ENCODE data around the gene TMEM191C.
"Not testable (repeated sequence)": the region's sequence is repeated elsewhere in the genome, so short reads cannot be mapped to it uniquely, and the experiment has no call there.

The TMEM191C gene

DNA sequence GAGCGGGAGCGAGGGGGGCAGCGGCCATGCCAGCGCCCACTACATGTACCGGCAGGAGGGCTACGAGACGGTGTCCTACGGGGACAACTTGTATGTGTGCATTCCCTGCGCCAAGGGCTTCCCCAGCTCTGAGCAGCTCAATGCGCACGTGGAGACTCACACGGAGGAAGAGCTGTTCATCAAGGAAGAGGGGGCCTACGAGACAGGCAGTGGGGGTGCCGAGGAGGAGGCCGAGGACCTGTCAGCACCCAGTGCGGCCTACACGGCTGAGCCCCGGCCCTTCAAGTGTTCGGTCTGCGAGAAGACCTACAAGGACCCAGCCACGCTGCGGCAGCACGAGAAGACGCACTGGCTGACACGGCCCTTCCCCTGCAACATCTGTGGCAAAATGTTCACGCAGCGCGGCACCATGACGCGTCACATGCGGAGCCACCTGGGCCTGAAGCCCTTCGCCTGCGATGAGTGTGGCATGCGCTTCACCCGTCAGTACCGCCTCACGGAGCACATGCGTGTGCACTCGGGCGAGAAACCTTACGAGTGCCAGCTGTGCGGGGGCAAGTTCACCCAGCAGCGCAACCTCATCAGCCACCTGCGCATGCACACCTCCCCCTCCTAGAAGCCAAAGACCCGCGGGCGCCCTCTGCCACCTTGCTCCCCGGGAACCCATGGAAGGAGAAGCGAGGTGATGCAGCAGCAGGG lies 20.9 kb upstream of the TMEM191C start:
- no peak for DNase-seq

DNA sequence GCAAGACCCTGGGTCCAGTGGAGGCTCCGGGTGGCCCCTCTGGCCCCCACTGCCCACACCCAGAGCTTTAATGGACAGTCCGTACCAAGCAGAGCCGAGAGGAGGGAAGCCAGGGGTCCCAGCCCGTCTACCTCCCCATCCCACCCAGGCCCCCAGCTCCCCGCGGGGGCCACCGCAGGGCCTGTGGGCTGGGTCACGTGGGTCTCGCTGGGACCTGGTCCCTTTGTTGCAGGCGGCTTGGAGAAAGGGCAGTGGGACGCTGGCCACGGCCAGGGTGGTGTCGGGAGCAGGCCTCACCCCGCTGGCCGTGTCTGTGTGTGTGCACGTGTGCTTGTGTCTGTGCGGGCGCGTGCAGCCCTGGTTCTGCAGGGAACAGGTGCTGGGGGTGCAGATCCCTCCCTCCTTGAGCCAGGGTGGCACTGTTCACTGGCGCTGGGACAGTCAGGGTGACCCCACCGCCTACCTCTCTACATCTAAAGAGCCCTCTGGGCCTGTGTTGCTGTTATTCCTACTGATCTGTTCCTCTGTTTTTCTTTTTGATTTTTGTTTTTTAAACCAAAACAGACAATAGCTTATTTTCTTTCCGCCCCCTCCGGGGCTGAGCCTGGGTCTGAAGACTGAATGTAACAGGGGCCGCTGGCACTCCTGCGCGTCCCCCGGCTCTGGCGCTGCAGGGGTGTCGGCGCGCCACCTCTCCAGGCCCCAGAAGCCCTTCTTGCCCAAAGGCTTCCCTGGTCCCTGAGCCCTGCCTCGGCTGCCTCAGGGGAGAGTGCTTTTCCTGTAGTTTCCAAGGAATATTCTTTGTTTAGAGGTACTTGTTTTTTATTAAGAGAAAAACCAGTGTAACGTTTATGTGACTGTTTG lies 20.1 kb upstream of the TMEM191C start:
- DNase-seq = no peak

DNA sequence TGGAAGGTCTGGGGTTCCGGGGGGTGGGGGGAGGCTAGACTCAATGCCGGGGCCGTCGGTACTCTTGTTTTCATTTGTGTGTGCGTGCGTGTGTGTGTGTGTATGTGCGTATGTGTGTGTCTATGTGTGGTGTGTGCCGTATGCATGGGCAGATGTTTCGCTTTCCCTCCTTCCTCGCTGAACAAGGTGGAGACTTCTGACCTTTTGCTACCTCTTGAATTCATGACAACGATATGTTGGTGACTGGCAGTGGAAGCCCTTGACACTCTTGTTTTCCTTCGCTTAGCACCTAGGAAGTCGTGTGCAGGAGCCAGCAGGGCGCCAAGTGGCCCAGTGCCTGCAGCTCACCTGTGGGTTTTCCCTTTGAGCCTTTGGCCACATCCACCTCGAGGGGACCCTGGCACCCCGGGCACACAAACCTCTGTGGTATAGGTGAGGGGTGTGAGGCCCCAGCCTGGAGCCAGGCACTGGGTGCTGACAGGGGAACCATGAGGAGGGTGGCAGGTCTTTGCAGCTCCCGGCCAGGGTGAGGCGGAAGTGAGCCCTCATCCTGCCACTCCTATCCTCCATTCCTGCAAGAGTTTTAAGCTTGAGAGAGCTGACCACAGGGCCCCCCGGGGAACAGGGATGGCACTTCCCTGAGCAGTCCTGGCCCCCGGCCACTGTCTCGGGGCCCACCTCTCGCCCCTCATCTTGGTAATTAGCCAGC lies 19.3 kb upstream of the TMEM191C start:
- DNase-seq = no peak

DNA sequence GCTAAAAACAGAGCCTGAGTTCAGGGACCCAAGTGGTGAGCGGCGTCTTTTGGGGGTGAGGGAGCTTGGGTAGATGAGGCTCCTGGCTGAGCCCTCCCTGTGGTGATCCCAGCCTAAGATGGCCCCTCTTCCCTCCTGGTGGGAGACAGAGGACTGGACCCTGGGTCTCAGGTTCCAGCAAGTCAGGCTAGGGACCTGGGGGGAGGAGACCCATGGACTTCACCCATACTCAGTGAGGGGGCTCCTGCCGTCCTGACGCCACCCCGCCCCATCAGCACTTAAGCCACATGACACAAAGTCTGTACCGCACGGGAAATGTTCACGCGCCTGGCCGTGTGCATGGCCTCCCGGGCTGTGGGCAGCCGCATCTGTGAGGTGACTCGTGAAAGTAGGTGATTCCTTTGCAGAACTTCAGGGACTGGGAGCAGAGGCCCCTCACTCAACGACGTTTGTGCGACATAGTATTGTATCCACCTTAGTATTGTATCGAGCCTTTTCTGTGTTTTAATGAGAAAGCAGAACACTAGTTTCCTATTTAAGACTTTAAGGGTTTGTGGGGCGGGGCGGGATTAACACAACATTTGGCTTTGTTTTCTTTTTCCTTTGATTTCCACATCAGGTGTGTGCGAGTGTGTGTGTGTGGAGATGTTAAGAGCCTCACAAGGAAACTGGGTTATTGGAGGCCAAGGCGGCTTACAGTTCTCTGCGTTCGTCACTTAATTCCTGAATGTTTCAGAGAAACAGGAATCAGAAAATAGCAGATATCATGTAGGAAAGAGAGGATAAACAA lies 18.4 kb upstream of the TMEM191C start:
- DNase-seq = no peak

DNA sequence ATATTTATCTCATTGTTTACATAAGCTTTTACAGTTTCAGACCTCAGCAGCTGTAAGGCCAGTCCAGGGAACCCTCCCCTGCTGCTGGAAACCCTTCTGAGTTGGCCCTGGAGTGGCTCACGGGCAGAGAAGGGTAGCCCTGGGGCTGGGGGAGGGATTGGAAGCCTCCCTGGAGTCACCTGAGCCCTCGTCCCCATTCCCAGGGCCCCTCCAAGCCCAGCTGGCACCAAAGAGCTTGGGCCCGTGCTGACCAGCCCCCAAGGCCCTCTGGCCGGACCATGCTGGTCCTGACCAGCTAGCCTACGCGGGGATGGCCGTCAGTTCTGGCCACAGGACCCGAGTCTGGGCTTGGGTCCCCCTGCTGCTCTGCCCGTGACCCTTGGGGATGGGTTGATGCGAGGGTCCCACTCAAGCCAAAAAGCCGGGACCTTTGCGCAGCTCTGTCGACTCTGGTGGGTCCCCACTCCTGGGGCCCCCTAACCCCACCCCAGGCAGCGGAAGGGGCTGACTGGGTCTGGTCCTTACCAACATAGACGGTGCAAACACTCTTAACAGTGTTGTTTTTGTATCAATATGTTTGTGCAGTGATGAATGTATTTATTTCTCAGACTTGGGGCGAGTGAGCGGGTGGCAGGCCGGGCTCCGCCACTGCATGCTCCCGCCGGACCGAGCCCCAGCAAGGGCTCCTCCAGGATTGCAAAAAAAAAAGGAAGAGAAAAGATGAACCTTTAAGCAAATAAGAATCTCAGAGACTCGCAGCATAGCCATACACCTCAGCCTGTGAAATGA lies 17.5 kb upstream of the TMEM191C start:
- no peak for DNase-seq

DNA sequence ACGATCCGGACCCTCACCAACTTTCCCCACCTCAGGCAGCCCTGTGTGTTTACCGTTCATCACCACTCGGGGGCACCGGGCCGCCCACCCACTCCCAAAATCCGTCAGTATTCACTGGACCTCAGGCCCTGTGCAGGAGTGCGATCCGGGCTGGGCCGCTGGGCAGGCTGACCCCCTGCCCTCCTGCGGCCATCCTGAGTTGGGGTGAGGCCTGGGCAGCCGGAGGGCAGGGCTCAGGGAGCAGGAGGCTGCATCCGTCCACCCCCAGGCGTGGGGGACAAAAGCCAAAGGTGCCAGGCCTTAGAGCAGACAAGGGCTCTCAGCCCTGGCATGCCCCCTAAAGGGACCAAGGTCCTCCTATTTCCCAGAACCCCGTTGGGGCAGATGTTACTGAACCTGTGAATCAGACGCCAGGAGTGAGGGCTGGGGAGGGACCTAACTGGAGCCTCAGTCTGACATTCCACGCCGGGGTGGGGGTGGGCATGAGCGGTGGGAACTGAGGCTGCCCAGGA lies 16.8 kb upstream of the TMEM191C start:
- no peak for DNase-seq

DNA sequence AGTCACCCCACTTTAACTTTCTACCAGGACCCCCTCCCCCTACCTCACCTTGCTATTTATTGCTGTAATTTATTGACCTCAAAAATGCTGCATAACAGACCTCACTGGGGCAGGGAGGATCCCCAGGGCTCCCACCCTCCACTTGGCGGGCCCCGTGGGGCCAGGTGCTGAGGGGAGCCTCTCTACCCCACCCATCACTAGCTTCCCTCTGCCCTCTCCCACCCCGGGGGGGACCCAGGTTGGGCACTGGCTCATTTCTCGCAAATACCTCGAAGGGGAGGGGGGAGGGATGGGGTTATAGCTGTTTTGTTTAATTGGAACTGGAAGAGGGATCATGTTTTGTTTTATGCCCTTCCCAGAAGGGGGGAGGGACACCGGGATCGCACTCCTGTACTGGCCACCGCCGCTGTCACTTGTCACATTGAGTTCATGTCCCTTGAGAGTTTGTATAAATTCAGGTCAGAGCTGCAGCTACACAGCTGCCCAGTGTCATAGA lies 16.3 kb upstream of the TMEM191C start:
- DNase-seq = no peak

DNA sequence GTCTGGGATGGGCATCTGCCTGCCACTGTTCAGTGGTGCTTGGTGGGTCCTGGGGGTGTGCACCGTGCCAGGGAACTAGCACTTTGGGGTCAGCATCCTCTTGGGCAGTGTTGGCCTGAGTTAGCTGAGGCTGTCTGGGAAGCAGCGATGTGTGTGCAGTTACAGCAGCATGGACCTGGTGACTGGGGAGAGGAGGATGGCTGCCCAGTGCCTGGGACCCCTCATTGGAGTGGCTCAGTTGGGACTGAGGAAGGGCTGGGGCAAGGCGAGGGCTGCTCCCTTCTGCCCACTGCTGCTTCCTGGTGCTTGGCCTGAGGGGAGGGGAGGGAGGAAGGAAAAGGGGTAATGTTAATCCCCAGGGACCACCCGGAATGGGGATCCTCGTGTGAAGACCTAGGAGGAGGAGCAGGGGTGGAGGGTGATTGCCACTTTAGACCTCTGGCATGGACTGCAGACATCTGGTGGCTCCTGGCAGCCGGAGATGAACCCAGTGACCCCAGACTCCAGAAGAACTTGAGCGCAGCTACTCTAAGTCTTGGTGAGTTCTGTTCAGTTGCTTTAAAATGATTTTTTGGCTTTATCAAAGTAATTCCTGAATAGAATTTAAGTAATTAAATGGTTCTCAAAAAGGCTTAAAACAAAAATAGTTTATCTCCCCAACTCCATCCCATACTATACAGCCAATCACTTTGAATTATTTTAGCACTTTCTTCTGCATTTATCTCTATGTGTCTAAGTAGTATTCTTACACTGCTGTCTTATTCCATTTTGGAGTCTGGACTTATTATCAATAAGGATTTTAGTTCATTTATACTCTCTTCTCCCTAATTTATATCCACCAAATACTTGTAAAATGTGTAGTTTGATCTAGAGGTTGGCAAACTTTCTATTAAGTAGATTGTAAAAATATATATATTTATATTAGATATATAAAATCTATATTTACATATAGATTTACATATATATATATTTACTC lies 15.4 kb upstream of the TMEM191C start:
- no peak for DNase-seq

DNA sequence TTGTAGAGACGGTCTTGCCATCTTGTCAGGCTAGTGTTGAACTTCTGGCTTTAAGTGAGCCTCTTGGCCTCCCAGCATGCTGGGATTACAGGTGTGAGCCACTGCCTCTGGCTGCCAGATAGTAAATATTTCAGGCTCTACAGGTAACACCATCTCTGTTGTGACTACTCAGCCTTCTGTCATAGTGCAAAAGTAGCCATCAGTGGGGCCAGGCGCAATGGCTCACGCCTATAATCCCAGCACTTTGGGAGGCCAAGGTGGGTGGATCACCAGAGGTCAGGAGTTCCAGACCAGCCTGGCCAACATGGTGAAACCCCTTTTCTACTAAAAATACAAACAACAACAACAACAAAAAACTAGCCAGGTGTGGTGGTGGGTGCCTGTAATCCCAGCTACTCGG lies 14.5 kb upstream of the TMEM191C start:
- not testable (repeated sequence) for DNase-seq

DNA sequence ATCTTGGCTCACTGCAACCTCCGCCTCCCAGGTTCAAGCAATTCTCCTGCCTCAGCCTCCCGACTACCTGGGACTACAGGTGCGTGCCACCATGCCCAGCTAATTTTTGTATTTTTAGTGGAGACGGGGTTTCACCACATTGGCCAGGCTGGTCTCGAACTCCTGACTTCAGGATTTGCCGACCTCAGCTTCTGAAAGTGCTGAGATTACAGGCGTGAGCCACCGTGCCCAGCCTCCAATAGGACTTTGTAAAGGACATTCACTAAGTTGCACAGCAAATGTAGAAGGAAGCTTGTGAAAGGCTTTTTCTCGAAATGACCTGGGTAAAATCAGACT lies 12.2 kb upstream of the TMEM191C start:
- not testable (repeated sequence) for DNase-seq

DNA sequence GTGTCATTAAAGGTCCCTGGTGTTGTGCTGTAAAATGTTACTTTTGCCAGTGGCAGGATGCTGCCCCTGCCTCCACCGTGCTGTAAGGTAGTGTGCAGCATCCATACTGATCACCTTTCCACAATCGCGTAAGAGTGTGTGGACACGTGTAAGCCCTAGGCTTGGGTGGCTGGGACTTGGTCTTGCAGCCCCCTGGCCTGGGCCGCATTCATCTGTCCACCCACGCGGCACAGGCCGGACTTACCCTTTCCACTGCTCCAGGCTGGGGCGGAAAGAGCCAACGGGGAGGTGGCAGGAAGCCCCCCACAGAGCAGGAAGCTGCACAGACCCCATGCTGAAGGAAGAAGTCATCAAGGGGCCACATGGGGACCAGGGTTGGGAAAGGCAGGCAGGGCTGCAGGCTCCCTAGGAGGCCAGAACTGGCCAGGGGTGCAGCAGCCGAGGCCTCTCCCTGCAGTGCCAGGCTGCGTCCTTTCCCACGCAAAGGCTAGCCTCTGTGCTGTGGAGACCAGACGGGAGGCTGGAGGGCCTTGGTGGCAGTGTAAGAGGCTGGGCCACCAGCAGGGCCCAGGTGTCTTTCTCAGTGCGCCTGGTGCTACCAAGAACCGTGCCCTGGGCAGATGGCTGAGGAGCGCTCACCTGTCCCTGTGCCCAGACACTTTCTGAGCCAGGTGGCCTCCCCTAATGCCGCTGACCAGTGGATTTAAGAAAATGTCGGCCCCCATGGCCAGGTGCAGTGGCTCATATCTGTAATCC lies 11.7 kb upstream of the TMEM191C start:
- no peak for DNase-seq

DNA sequence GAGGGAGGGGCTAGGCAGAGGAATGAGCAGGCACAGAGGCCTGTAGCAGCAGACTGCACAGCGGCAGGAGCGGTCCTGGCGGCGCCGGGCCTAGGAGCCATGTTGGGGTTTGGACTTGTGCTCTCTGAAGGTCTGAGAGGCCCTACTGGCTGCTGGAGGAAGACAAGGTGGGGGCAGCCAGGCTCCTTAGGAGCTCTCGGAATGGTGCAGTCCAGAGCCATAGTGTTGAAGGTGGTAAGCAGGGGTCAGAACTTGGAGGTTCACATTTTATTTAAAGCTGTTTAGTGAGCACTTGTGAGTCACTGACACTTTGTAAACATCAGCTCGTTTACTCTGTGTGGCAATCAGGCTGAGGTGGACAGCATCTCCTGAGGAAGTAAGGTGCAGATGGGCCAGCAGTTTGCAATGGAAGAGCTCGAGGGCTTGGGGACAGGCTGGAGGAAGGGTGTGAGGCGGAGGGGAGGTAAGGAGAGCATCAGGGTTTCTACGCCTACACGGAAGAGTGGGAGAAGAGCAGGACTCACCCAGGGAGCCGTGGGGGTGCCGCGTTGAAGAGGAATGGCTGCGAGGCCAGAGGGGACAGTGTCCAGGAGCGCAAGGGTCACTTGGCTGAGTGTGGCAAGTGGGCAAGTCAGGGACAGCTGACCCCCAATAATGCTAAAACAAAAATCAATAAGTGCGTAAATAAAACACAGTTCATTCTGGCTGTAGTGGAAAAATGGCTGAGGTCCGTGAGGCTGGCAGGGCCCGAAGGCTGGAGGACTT lies 10.0 kb upstream of the TMEM191C start:
- DNase-seq = no peak

DNA sequence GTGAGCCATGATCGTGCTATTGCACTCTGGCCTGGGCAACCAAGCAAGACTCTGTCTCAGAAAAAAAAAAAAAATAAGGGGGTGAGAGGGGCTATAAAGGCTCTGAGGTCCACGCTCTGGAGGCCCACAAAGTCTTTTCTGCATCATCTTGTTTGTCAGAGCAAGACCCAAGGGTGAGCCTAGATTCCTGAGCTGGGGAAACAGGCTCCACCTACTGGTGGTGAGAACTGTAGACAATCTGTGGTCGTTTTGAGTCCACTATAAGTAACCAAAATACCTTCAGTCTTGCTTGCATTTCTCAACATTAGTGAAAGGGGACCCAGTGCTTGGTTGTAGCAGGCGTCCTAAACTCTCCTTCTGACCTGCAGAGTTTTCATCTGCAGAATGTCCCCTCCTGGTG lies 4.5 kb upstream of the TMEM191C start:
- DNase-seq = not testable (repeated sequence)

DNA sequence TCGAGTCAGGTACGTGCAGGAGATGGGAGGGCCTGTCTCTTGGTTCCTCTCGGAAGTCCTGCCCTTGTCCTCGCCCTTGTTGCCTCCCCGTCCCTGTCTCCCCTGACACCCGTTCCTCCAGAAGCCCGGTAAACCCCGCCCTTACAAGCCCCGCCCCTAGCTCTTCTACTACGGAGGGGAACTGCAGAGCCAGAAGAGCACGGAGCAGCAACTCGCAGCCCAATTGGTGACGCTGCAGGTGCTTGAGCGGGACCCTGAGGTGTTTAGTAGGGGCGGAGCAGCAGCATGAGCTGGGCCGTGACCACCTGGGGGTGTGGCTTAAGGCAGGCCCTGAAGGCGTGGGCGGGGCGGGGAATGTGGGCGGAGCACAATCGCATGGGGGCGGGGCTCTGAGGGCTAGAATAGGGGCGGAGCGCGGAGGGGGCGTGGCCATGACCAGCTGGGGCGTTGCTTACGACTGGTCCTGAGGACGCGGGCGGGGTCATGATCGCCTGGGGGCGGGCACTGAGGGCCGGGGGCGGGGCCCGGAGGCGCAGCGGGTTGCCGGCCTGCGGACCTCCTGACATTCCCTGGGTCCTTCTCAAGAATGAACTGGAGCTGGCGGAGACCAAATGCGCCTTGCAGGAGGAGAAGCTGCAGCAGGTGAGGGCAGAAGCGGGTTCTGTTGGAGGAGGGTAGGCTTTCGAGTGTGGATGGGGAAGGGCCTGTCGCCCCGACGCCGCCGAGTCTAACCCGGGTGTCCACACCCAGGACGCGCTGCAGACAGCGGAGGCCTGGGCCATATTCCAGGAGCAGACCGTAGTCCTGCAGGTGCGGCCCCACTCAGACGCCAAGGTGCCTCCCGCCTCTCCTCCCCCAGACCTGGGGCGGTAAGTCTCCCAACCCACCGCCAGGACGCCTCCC lies 1.3 kb downstream of the TMEM191C start:
- not testable (repeated sequence) for DNase-seq

DNA sequence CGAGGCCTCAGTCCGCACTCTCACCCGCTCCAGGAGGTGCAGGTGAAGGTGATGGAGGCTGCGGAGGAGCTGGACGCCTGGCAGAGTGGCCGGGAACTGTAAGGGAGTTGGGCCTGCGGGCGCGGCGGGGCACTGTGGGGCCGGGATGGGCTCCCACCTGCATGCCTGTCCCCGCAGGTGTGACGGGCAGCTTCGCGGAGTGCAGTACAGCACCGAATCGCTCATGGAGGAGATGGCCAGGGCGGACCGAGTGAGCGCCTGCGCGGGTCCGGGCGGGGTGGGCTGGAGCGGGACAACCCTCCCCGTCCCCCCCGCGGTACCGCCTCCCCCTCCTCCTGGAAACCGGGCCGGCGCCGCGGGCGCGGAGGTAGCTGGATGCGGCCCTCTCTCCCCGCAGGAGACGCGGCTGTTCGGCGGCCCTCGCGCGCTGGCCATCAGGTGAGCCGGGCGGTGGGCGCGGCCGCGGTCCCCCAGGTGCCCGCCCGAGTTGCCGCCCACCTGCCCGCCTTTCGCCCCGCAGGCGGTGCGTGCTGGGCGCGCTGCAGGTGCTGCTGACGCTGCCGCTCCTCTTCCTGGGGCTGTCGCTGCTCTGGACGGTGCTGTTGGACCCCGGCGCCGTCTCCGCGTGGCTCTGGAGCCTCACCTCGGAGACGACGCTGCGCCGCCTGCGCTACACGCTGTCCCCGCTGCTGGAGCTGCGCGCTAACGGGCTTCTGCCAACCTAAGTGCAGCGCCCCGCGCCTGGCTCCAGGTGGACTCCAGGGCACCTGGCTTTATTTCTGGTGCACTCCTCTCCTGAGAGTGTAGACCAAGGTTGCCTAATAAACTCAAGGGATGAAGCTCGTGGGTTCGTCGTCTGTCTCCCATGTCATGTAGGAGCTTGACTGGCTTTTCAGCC lies 2.2 kb downstream of the TMEM191C start:
- DNase-seq = not testable (repeated sequence)

DNA sequence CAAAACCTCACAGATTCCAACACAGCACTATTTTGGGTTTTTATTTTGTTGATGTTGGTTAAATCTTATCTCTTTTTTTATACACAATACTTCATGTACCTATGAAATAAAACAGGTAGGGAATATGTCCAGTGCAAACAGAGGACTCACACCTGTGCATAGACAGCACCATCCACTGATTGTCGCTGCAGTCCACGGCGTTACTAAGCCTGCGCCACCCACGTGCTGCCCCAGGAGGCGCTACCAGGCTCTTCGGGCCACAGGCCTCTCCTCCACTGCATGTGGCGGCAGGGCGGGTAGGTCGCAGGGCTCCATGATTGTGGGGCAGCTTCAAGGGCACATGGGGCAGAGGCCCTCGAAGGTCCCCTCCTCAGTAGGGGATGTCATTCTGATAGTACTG lies 5.8 kb downstream of the TMEM191C start:
- DNase-seq = not testable (repeated sequence)

DNA sequence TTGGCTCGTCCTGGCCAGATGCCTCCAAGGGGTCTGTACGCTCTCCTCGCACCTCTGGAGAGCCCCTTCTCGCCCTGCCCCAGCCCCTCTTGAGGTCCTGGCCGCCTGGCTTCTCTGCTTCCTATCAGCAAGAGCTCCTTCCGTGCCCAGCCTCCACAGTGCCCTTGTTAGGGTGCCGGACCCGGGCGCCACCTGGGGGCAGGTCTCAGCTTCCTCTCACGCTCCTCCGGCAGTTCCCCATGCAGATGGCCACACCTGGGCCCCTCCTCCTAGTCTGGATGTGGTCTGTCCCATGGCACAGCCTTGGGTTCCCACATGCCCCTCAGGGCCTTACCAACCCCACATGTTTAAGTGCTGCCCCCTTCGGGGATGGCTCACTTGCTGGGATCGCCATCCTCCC lies 6.5 kb downstream of the TMEM191C start:
- not testable (repeated sequence) for DNase-seq
